Measurements from ENCODE around the gene TOX4.

DNA sequence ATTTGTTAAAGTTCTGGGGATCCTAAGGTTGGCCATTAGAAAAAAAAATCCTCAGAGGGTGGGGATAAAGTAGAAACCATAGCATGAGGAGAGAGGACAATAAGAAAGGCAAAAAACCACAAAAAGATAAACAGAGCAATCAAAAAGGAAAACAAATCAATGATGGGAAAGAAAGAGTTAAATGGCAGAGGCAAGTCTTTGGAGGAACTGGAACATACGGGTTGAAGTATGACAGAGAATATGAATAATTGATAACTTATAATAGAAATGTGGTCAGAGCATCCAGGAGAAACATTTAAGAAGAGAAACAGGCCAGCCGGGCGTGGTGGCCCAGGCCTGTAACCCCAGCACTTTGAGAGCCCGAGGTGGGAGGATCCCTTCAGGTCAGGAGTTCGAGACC is 67.0 kb downstream of the TOX4 start:
- TF ChIP-seq, protein P1, sequence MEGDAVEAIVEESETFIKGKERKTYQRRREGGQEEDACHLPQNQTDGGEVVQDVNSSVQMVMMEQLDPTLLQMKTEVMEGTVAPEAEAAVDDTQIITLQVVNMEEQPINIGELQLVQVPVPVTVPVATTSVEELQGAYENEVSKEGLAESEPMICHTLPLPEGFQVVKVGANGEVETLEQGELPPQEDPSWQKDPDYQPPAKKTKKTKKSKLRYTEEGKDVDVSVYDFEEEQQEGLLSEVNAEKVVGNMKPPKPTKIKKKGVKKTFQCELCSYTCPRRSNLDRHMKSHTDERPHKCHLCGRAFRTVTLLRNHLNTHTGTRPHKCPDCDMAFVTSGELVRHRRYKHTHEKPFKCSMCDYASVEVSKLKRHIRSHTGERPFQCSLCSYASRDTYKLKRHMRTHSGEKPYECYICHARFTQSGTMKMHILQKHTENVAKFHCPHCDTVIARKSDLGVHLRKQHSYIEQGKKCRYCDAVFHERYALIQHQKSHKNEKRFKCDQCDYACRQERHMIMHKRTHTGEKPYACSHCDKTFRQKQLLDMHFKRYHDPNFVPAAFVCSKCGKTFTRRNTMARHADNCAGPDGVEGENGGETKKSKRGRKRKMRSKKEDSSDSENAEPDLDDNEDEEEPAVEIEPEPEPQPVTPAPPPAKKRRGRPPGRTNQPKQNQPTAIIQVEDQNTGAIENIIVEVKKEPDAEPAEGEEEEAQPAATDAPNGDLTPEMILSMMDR (IDR thresholded peaks at IDR 0.05; ENCODE audit: low read length), result no peak
- TF ChIP-seq EZH2 (IDR thresholded peaks at IDR 0.05; ENCODE audit: borderline replicate concordance, low read length), result no peak

Data from OCI-LY1 (cell line).